H1 (cell line): ENCODE measurements around the gene ENTREP1. TPM values are rescaled to one million over a fixed set of nuclear protein-coding genes. Genes with fewer than 3 reads are reported as not detected.

Experiments
- ASH2L ChIP-seq: fragments of 200-600, 300-600 bp; sonication (generic); IDR thresholded peaks from one replicate; pipeline ENCODE4 v1.7.1; 2017; ENCODE audit warnings: low read length
- CBX5 ChIP-seq: fragments of 300-800, 300-1000 bp; sonication (generic); IDR thresholded peaks from 2 replicates; pipeline ENCODE4 v1.7.1; 2016; ENCODE audit warnings: antibody characterized with exemption, low read length, low read depth
- CHD1 ChIP-seq: IDR thresholded peaks from 2 replicates; pipeline ENCODE4 v1.6.1; 2012; ENCODE audit warnings: low read depth, low read length, improper control_type of control experiment
- CTBP2 ChIP-seq: IDR thresholded peaks from 2 replicates; pipeline ENCODE4 v1.7.0; 2011; ENCODE audit warnings: borderline replicate concordance, mild to moderate bottlenecking, moderate library complexity, mixed read lengths, low read length; ENCODE audit not compliant: insufficient read depth, insufficient read length
- EP300 ChIP-seq, 2 experiments: IDR thresholded peaks; 1 replicate in 1 of 2; 2 replicates in 1 of 2; pipeline ENCODE4 v1.6.1; 2011 to 2012; ENCODE audit warnings: low read depth in 2 of 2, low read length in 2 of 2, mild to moderate bottlenecking in 2 of 2, borderline replicate concordance in 1 of 2, inconsistent platforms in 1 of 2, moderate library complexity in 1 of 2
- FOSL1 ChIP-seq: IDR thresholded peaks from 2 replicates; pipeline ENCODE4 v1.6.1; 2011; ENCODE audit warnings: mild to moderate bottlenecking, low read depth, low read length, moderate library complexity; ENCODE audit not compliant: insufficient read depth
- GABPA ChIP-seq: IDR thresholded peaks from 2 replicates; pipeline ENCODE4 v1.6.1; 2011; ENCODE audit warnings: mild to moderate bottlenecking, low read length, moderate library complexity, borderline replicate concordance; ENCODE audit not compliant: insufficient read depth
- HDAC2 ChIP-seq, 2 experiments: fragments of 300-600 bp in 1 of 2; sonication (generic) in 1 of 2; IDR thresholded peaks; 2 replicates each; pipeline ENCODE4 v1.6.1; 2011 to 2012; ENCODE audit warnings: low read depth in 2 of 2, low read length in 2 of 2, mild to moderate bottlenecking in 2 of 2, moderate library complexity in 2 of 2, borderline replicate concordance in 1 of 2, inconsistent platforms in 1 of 2
- NANOG ChIP-seq: IDR thresholded peaks from 2 replicates; pipeline ENCODE4 v1.6.1; 2011; ENCODE audit warnings: low read length, low read depth, mild to moderate bottlenecking, inconsistent platforms; ENCODE audit not compliant: insufficient read depth, poor library complexity, severe bottlenecking
- NRF1 ChIP-seq: IDR thresholded peaks from 2 replicates; pipeline ENCODE4 v1.6.1; 2011; ENCODE audit warnings: mild to moderate bottlenecking, low read depth, low read length, improper control_type of control experiment
- POLR2AphosphoS5 ChIP-seq: IDR thresholded peaks from 2 replicates; pipeline ENCODE4 v1.6.1; 2011; ENCODE audit warnings: low read depth, low read length
- POU5F1 ChIP-seq: IDR thresholded peaks from 2 replicates; pipeline ENCODE4 v1.6.1; 2011; ENCODE audit warnings: low read depth, mild to moderate bottlenecking, low read length, moderate library complexity
- RNF2 ChIP-seq: fragments of 200-900, 300-1000 bp; sonication (generic); IDR thresholded peaks from 2 replicates; pipeline ENCODE4 v1.7.1; 2016; ENCODE audit warnings: borderline replicate concordance, low read depth, mild to moderate bottlenecking, antibody characterized with exemption, low read length; ENCODE audit not compliant: poor library complexity, severe bottlenecking; ENCODE audit errors: missing control alignments
- SIN3A ChIP-seq, 2 experiments: IDR thresholded peaks in 1 of 2; conservative IDR thresholded peaks in 1 of 2; 2 replicates each; pipeline ENCODE4 v1.6.1; 2011 to 2012; ENCODE audit warnings: low read length in 2 of 2, improper control_type of control experiment in 1 of 2, low read depth in 1 of 2, mild to moderate bottlenecking in 1 of 2
- SP1 ChIP-seq: IDR thresholded peaks from 2 replicates; pipeline ENCODE4 v1.6.1; 2011; ENCODE audit warnings: low read depth, low read length
- TBP ChIP-seq: IDR thresholded peaks from 2 replicates; pipeline ENCODE4 v1.6.1; 2011; ENCODE audit warnings: low read depth, low read length, improper control_type of control experiment
- polyA plus RNA-seq, 7 experiments: library from polyadenylated mRNA; depleted of rRNA in 3 of 7; stranded (reverse) in 5 of 7; unstranded in 2 of 7; fragments of >200 nt in 5 of 7; fragments of 200-250 nt in 2 of 7; gene quantifications; 1 replicate in 5 of 7; 2 replicates in 1 of 7; 4 replicates in 1 of 7; pipeline versions ENCODE4 v1.2.1 to v1.2.3, GENCODE V29; 2011 to 2013; ENCODE audit warnings: missing spikeins in 2 of 7, mixed read lengths in 2 of 7
- total RNA-seq: library from RNA; stranded (reverse); fragmentation: NEBNext Ultra II Directional; extraction: Animal tissue kit (Norgen Biotek cat#: 25700); gene quantifications from 2 replicates; pipeline ENCODE4 v1.2.1, GENCODE V29; 2021

ENTREP1 gene
- total and polyA plus RNA-seq, 2 of the 8 experiments (the other 6 are each of a cell fraction or from before 2014, with no cell fraction given), result 15.3 to 25.0 TPM

GRCh38 chr9:69308206-69308931, 16.6 kb upstream of the ENTREP1 start (continued):
- TF ChIP-seq NRF1 (no peak), FOSL1 (no peak), CTBP2 (no peak), NANOG (peak; percentile 12), SIN3A (conservative IDR thresholded peaks at IDR 0.05 in 1 of 2, IDR thresholded peaks at IDR 0.05 in 1 of 2; ENCODE audit: low read depth in 1 of 2, low read length in 2 of 2) (no peak), POU5F1 (0 out of 2 replicates have a peak, but pooled peaks have one; percentile 17), EP300 (IDR thresholded peaks at IDR 0.05; ENCODE audit: borderline replicate concordance in 1 of 2, low read depth in 2 of 2, low read length in 2 of 2) (no peak), POLR2AphosphoS5 (peak; percentile 82), CHD1 (no peak), HDAC2 (IDR thresholded peaks at IDR 0.05; ENCODE audit: borderline replicate concordance in 1 of 2, low read depth in 2 of 2, low read length in 2 of 2) (no peak), ASH2L (peak; percentile 18), TBP (peak; percentile 57; the same call in 1 of the 2 replicates), GABPA (no peak), SP1 (peak; percentile 6; the same call in 1 of the 2 replicates), CBX5 (no peak), RNF2 (no peak)
